Measurements from ENCODE around the gene ACSS1. TPM values are rescaled to one million over a fixed set of nuclear protein-coding genes. Genes with fewer than 3 reads are reported as not detected.
"Not testable (repeated sequence)": the region's sequence is repeated elsewhere in the genome, so short reads cannot be mapped to it uniquely, and the experiment has no call there.

The ACSS1 gene
- total RNA-seq, 1 experiment from 2014 or later: 2.3 TPM

DNA sequence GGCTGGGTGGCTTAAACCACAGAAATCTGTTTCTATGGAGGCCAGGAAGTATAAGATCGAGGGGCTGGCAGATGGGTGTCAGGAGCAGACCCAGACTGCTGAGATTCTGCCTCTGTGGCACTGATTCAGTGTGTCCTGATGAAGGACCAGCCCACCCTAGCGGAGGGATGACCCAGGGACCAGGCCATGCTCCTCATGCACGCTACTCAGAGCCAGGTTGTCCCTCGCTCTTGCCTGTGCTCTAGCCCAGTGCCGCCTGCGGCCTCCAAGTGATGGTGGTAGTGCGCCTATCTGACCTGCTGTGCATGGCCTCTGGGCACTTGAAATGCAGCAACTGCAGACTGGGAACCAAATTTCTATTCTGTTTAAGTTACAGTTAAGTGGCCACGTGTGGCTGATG is 52.3 kb downstream of the ACSS1 start:
- intact Hi-C loops (cut with micrococcal nuclease): no loop called here
- Histone ChIP-seq H2AFZ (ENCODE audit: low read length) (no peak overlapping the region), H3F3A (ENCODE audit: low read length, unreplicated experiment) (no peaks in the 10 kb centered on the region), H3K4me1 (ENCODE audit: insufficient read depth, low read length) (peaks cover 3% of the 10 kb centered on the region), H3K4me3 (ENCODE audit: low read length) (no peak overlapping the region), H3K27ac (ENCODE audit: low read length) (no peak overlapping the region), H3K9me3 (ENCODE audit: low read length) (0 out of 2 replicates have a peak, but pooled peaks cover 4% of the 10 kb centered on the region), H3K27me3 (ENCODE audit: low read length) (no peaks in the 10 kb centered on the region), H3K9ac (ENCODE audit: low read length) (no peak overlapping the region), H3K4me2 (ENCODE audit: low read length) (no peak overlapping the region), H3K36me3 (ENCODE audit: low read depth, low read length) (no peaks in the 10 kb centered on the region), H4K20me1 (ENCODE audit: low read length) (no peaks in the 10 kb centered on the region), H3K79me2 (ENCODE audit: low read length) (no peaks in the 10 kb centered on the region), H3K9me2 (replicated peaks; ENCODE audit: low read length) (no peaks in the 10 kb centered on the region)
- TF ChIP-seq EZH2 (IDR thresholded peaks at IDR 0.05; ENCODE audit: low read length, unreplicated experiment) (no peak), EZH2phosphoT487 (IDR thresholded peaks at IDR 0.05; ENCODE audit: borderline replicate concordance, low read length) (no peak)
- TF ChIP-seq, protein P1, sequence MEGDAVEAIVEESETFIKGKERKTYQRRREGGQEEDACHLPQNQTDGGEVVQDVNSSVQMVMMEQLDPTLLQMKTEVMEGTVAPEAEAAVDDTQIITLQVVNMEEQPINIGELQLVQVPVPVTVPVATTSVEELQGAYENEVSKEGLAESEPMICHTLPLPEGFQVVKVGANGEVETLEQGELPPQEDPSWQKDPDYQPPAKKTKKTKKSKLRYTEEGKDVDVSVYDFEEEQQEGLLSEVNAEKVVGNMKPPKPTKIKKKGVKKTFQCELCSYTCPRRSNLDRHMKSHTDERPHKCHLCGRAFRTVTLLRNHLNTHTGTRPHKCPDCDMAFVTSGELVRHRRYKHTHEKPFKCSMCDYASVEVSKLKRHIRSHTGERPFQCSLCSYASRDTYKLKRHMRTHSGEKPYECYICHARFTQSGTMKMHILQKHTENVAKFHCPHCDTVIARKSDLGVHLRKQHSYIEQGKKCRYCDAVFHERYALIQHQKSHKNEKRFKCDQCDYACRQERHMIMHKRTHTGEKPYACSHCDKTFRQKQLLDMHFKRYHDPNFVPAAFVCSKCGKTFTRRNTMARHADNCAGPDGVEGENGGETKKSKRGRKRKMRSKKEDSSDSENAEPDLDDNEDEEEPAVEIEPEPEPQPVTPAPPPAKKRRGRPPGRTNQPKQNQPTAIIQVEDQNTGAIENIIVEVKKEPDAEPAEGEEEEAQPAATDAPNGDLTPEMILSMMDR (conservative IDR thresholded peaks at IDR 0.05; ENCODE audit: low read depth, low read length): no peak
- CTCF ChIA-PET: no interaction called here
- no TSS peak for BruUV-seq (replicated peaks)
- ATAC-seq (no peak), DNase-seq (no peak)
- POLR2A ChIA-PET (ENCODE audit: unreplicated experiment): no interaction called here

DNA sequence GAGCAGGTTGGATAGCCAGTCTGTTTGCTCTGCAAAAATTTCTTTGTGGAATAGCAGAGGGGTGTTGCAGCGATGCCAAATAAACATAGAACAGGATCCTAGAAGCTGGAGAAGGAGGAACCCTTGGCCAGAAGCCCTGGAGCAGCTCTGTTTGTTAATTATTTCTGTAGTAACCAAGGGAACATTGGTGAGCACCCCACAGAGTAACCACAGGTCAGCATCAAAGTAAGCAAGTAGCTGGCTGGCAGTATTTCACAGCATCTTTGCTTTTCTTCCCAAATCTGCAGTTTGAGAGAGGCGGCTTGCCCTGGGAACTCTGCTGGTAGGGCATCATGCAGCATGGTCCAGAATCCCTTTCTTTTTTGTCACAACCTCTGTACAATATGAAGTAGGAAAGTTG is 52.7 kb downstream of the ACSS1 start:
- Histone ChIP-seq H2AFZ (ENCODE audit: low read length) (no peak overlapping the region), H3K9me2 (replicated peaks; ENCODE audit: low read length) (no peaks in the 10 kb centered on the region), H3K4me1 (ENCODE audit: insufficient read depth, low read length) (peaks cover 7% of the 10 kb centered on the region), H3F3A (ENCODE audit: low read length, unreplicated experiment) (no peaks in the 10 kb centered on the region), H3K4me2 (ENCODE audit: low read length) (no peak overlapping the region), H3K36me3 (ENCODE audit: low read depth, low read length) (no peaks in the 10 kb centered on the region), H4K20me1 (ENCODE audit: low read length) (no peaks in the 10 kb centered on the region), H3K4me3 (ENCODE audit: low read length) (no peak overlapping the region), H3K9ac (ENCODE audit: low read length) (no peak overlapping the region), H3K27ac (ENCODE audit: low read length) (no peak overlapping the region), H3K9me3 (ENCODE audit: low read length) (0 out of 2 replicates have a peak, but pooled peaks cover 4% of the 10 kb centered on the region), H3K27me3 (ENCODE audit: low read length) (no peaks in the 10 kb centered on the region), H3K79me2 (ENCODE audit: low read length) (no peaks in the 10 kb centered on the region)
- no TSS peak for BruUV-seq (replicated peaks)
- TF ChIP-seq, protein P1 (conservative IDR thresholded peaks at IDR 0.05; ENCODE audit: low read depth, low read length): no peak
- TF ChIP-seq EZH2 (IDR thresholded peaks at IDR 0.05; ENCODE audit: low read length, unreplicated experiment) (no peak), EZH2phosphoT487 (IDR thresholded peaks at IDR 0.05; ENCODE audit: borderline replicate concordance, low read length) (no peak)
- POLR2A ChIA-PET (ENCODE audit: unreplicated experiment): no interaction called here
- intact Hi-C loops (cut with micrococcal nuclease): no loop called here
- ATAC-seq (no peak), DNase-seq (peak; percentile 39)
- CTCF ChIA-PET: no interaction called here

DNA sequence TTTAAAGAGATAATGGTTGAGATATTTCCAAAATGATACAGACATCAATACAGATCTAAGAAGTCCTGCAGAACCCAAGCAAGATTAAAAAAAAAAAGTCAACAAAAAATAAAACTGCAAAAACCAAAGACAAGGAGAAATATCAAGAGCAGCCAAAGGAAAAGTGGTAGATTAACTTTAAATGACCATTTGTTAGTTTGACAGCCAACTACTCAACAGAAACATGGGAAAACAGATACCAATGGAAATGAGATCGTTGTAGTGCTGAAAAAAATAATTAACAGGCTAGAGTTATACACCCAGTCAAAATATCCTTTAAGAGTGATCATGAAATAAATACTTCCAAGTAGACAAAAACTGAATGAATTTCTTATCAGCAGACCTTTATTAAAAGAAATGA is 54.9 kb downstream of the ACSS1 start:
- no TSS peak for BruUV-seq (replicated peaks)
- H3K9me2 ChIP-seq (replicated peaks; ENCODE audit: low read length): no peaks in the 10 kb centered on the region
- H3K36me3 ChIP-seq (ENCODE audit: low read depth, low read length): no peaks in the 10 kb centered on the region
- H3K27ac ChIP-seq (ENCODE audit: low read length): no peak overlapping the region
- 0 out of 2 replicates have a peak, but pooled peaks cover 4% of the 10 kb centered on the region for H3K9me3 ChIP-seq (ENCODE audit: low read length)
- no peaks in the 10 kb centered on the region for H4K20me1 ChIP-seq (ENCODE audit: low read length)
- no peak overlapping the region for H3K4me2 ChIP-seq (ENCODE audit: low read length)
- no peaks in the 10 kb centered on the region for H3F3A ChIP-seq (ENCODE audit: low read length, unreplicated experiment)
- H3K79me2 ChIP-seq (ENCODE audit: low read length): no peaks in the 10 kb centered on the region
- H3K4me3 ChIP-seq (ENCODE audit: low read length): no peak overlapping the region
- DNase-seq: no peak
- TF ChIP-seq EZH2 (IDR thresholded peaks at IDR 0.05; ENCODE audit: low read length, unreplicated experiment) (no peak), EZH2phosphoT487 (IDR thresholded peaks at IDR 0.05; ENCODE audit: borderline replicate concordance, low read length) (no peak)
- TF ChIP-seq, protein P1 (conservative IDR thresholded peaks at IDR 0.05; ENCODE audit: low read depth, low read length): no peak
- no peak for ATAC-seq
- H3K27me3 ChIP-seq (ENCODE audit: low read length): no peaks in the 10 kb centered on the region
- H2AFZ ChIP-seq (ENCODE audit: low read length): no peak overlapping the region
- intact Hi-C loops (cut with micrococcal nuclease): no loop called here
- CTCF ChIA-PET: no interaction called here
- POLR2A ChIA-PET (ENCODE audit: unreplicated experiment): no interaction called here
- H3K4me1 ChIP-seq (ENCODE audit: insufficient read depth, low read length): peaks cover 14% of the 10 kb centered on the region
- H3K9ac ChIP-seq (ENCODE audit: low read length): no peak overlapping the region

DNA sequence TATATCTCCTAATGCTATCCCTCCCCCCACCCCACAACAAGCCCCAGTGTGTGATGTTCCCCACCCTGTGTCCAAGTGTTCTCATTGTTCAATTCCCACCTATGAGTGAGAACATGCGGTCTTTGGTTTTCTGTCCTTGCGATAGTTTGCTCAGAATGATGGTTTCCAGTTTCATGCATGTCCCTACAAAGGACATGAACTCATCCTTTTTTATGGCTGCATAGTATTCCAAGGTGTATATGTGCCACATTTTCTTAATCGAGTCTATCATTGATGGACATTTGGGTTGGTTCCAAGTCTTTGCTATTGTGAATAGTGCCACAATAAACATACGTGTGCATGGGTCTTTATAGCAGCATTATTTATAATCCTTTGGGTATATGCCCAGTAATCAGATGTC is 56.6 kb downstream of the ACSS1 start:
- H3K27me3 ChIP-seq (ENCODE audit: low read length); H3K36me3 ChIP-seq (ENCODE audit: low read depth, low read length); H3F3A ChIP-seq (ENCODE audit: low read length, unreplicated experiment); H3K79me2 ChIP-seq (ENCODE audit: low read length); H3K27ac ChIP-seq (ENCODE audit: low read length); H2AFZ ChIP-seq (ENCODE audit: low read length); H3K4me2 ChIP-seq (ENCODE audit: low read length); H3K4me3 ChIP-seq (ENCODE audit: low read length); DNase-seq; H3K9me3 ChIP-seq (ENCODE audit: low read length); intact Hi-C loops (cut with micrococcal nuclease); ATAC-seq; CTCF ChIA-PET; POLR2A ChIA-PET (ENCODE audit: unreplicated experiment); H3K9me2 ChIP-seq (replicated peaks; ENCODE audit: low read length); BruUV-seq (replicated peaks); H3K9ac ChIP-seq (ENCODE audit: low read length); H4K20me1 ChIP-seq (ENCODE audit: low read length): not testable (repeated sequence)
- peaks cover 17% of the 10 kb centered on the region for H3K4me1 ChIP-seq (ENCODE audit: insufficient read depth, low read length)
